Loucy (cell line): ENCODE data around the gene SNRNP70.

ENCODE experiments used
- EZH2phosphoT487 ChIP-seq: fragments of 200-600 bp; IDR thresholded peaks from 2 replicates; pipeline ENCODE4 v1.6.1; 2018; ENCODE audit warnings: antibody characterized with exemption, mild to moderate bottlenecking, moderate library complexity, borderline replicate concordance
- TF ChIP-seq, protein P1 (sequence below): fragments of 200-600 bp; sonication (generic); conservative IDR thresholded peaks from 2 replicates; pipeline ENCODE4 v1.5.1; 2014; ENCODE audit warnings: mild to moderate bottlenecking, antibody characterized with exemption, low read length

DNA sequence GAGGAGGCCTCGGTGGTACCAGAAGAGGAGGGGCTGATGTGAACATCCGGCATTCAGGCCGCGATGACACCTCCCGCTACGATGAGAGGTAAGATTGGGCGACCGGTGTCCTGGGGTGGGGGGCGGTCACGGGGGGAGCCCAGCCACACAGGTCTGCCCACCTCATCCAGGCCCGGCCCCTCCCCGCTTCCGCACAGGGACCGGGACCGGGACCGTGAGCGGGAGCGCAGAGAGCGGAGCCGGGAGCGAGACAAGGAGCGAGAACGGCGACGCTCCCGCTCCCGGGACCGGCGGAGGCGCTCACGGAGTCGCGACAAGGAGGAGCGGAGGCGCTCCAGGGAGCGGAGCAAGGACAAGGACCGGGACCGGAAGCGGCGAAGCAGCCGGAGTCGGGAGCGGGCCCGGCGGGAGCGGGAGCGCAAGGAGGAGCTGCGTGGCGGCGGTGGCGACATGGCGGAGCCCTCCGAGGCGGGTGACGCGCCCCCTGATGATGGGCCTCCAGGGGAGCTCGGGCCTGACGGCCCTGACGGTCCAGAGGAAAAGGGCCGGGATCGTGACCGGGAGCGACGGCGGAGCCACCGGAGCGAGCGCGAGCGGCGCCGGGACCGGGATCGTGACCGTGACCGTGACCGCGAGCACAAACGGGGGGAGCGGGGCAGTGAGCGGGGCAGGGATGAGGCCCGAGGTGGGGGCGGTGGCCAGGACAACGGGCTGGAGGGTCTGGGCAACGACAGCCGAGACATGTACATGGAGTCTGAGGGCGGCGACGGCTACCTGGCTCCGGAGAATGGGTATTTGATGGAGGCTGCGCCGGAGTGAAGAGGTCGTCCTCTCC lies 22.6 kb downstream of the SNRNP70 start:
- TF ChIP-seq, protein P1, sequence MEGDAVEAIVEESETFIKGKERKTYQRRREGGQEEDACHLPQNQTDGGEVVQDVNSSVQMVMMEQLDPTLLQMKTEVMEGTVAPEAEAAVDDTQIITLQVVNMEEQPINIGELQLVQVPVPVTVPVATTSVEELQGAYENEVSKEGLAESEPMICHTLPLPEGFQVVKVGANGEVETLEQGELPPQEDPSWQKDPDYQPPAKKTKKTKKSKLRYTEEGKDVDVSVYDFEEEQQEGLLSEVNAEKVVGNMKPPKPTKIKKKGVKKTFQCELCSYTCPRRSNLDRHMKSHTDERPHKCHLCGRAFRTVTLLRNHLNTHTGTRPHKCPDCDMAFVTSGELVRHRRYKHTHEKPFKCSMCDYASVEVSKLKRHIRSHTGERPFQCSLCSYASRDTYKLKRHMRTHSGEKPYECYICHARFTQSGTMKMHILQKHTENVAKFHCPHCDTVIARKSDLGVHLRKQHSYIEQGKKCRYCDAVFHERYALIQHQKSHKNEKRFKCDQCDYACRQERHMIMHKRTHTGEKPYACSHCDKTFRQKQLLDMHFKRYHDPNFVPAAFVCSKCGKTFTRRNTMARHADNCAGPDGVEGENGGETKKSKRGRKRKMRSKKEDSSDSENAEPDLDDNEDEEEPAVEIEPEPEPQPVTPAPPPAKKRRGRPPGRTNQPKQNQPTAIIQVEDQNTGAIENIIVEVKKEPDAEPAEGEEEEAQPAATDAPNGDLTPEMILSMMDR, result no peak
- no peak for TF ChIP-seq EZH2phosphoT487
